GM12878 (cell line): Measurements from ENCODE around the gene UTF1. TPM values are rescaled to one million over a fixed set of nuclear protein-coding genes. Genes with fewer than 3 reads are reported as not detected.

Experiments
- ATAC-seq: fragments of 200-7000 bp; cut with Tn5 transposase; 3 replicates; pipeline ENCODE4 v1.9.1; 2020; ENCODE audit warnings: mild to moderate bottlenecking, moderate library complexity
- BruUV-seq: library from RNA; stranded (reverse); fragments of 400-500 nt; replicated peaks from 2 replicates; lab custom pipeline; 2021; lab: Mats Ljungman, UMichigan
- CTCF ChIA-PET: fragments of 300-600 bp; sonication (Branson Sonifier 250); formaldehyde crosslinking; extraction: SDS; loops from one replicate; lab custom pipeline; 2021; ENCODE audit warnings: inconsistent platforms; lab: Yijun Ruan, JAX
- POLR2A ChIA-PET: fragments of 350-600 bp; formaldehyde crosslinking; extraction: SDS; loops from one replicate; lab custom pipeline; 2021; ENCODE audit warnings: inconsistent platforms; lab: Charles Lee
- RAD21 ChIA-PET: fragments of 300-600 bp; sonication (Branson Sonifier 250); formaldehyde crosslinking; loops from one replicate; lab custom pipeline; 2023; ENCODE audit warnings: antibody characterized with exemption; ENCODE audit not compliant: unreplicated experiment; lab: Charles Lee
- SMC1A ChIA-PET: fragments of 300-600 bp; sonication (Branson Sonifier 250); formaldehyde crosslinking; loops from one replicate; lab custom pipeline; 2023; ENCODE audit not compliant: unreplicated experiment, uncharacterized antibody; lab: Charles Lee
- DNase-seq: peaks from one replicate; pipeline ENCODE4 v3.0.0-alpha.2; 2011; ENCODE audit warnings: low read depth, low spot score
- FAIRE-seq: peaks from 3 replicates; lab custom pipeline; 2011; peaks lifted over from hg19 to GRCh38; lab: Jason Lieb, UNC
- H2AFZ ChIP-seq: 2 replicates; pipeline ENCODE4 v1.6.0; 2011; ENCODE audit warnings: low read depth, low read length, control low read depth; ENCODE audit not compliant: control insufficient read depth
- H3K27ac ChIP-seq: 2 replicates; pipeline ENCODE4 v1.5.1; 2011; ENCODE audit warnings: control low read depth; ENCODE audit not compliant: control insufficient read depth, insufficient read depth
- H3K27me3 ChIP-seq, 2 experiments: replicated peaks in 1 of 2; 2 replicates each; pipeline versions ENCODE4 v1.6.0 to v1.6.1; 2011; ENCODE audit warnings: low read length in 1 of 2; ENCODE audit not compliant: control insufficient read depth in 2 of 2, insufficient read depth in 2 of 2
- H3K36me3 ChIP-seq, 2 experiments: 2 replicates each; pipeline ENCODE4 v1.5.1; 2011; ENCODE audit warnings: low read length in 1 of 2; ENCODE audit not compliant: control insufficient read depth in 2 of 2, insufficient read depth in 2 of 2
- H3K4me1 ChIP-seq: 2 replicates; pipeline ENCODE4 v1.6.1; 2011; ENCODE audit warnings: mild to moderate bottlenecking, low read length, moderate library complexity, mixed read lengths; ENCODE audit not compliant: control insufficient read depth, insufficient read depth
- H3K4me2 ChIP-seq: 2 replicates; pipeline ENCODE4 v1.6.0; 2011; ENCODE audit warnings: control low read depth; ENCODE audit not compliant: control insufficient read depth, insufficient read depth
- H3K4me3 ChIP-seq: fragments of 200-600 bp; sonication (generic); 2 replicates; pipeline ENCODE4 v1.5.1; 2016
- H3K79me2 ChIP-seq: 2 replicates; pipeline ENCODE4 v1.6.0; 2011; ENCODE audit warnings: low read length; ENCODE audit not compliant: control insufficient read depth, insufficient read depth
- H3K9ac ChIP-seq: 2 replicates; pipeline ENCODE4 v1.8.0; 2011; ENCODE audit warnings: low read length, control low read depth, mixed read lengths; ENCODE audit not compliant: control insufficient read depth, insufficient read depth
- H3K9me3 ChIP-seq: replicated peaks from 3 replicates; pipeline ENCODE4 v1.5.1; 2011; ENCODE audit warnings: mild to moderate bottlenecking, low read length; ENCODE audit not compliant: control insufficient read depth, insufficient read depth
- H4K20me1 ChIP-seq: 2 replicates; pipeline ENCODE4 v1.6.0; 2011; ENCODE audit not compliant: control insufficient read depth, insufficient read depth
- CREM ChIP-seq: IDR thresholded peaks from 2 replicates; pipeline ENCODE4 v1.6.1; 2014; ENCODE audit warnings: antibody characterized with exemption, low read depth
- JUNB ChIP-seq: IDR thresholded peaks from 2 replicates; pipeline ENCODE4 v1.6.1; 2016; ENCODE audit warnings: antibody characterized with exemption, mild to moderate bottlenecking
- KAT2A ChIP-seq: conservative IDR thresholded peaks from 2 replicates; pipeline ENCODE4 v1.6.1; 2011; ENCODE audit warnings: low read depth, low read length; ENCODE audit not compliant: control insufficient read depth
- MYB ChIP-seq: fragments of 150-350 bp; IDR thresholded peaks from 2 replicates; pipeline ENCODE4 v1.6.1; 2014; ENCODE audit warnings: mild to moderate bottlenecking, low read depth, low read length, borderline replicate concordance
- POLR2AphosphoS5 ChIP-seq: IDR thresholded peaks from 2 replicates; pipeline ENCODE4 v1.6.1; 2011; ENCODE audit warnings: mild to moderate bottlenecking, low read length, inconsistent platforms
- POU2F2 ChIP-seq: IDR thresholded peaks from 3 replicates; pipeline ENCODE4 v1.6.1; 2011; ENCODE audit warnings: low read depth, mild to moderate bottlenecking, low read length, borderline replicate concordance
- SPI1 ChIP-seq: IDR thresholded peaks from 2 replicates; pipeline ENCODE4 v1.6.1; 2011; ENCODE audit warnings: low read depth, mild to moderate bottlenecking, low read length, moderate library complexity, borderline replicate concordance; ENCODE audit not compliant: insufficient read depth
- WGBS: methylation state at CpG from one replicate; pipeline ENCODE4 v1.1.6; 2016; ENCODE audit warnings: low lambda C conversion rate; ENCODE audit not compliant: insufficient replicate concordance, insufficient coverage; ENCODE audit errors: missing lambda C conversion rate; 5-methylcytosine and 5-hydroxymethylcytosine counted together
- in situ Hi-C: fragments of 300-500 bp; cut with MboI; formaldehyde crosslinking; loops from 9 replicates; pipeline ENCODE4 v1.14.3; 2018; ENCODE audit warnings: mixed read lengths
- intact Hi-C: fragments of 100-400 bp; cut with micrococcal nuclease; formaldehyde crosslinking; loops from one replicate; pipeline ENCODE4 v1.14.2; 2022; ENCODE audit not compliant: unreplicated experiment
- polyA plus RNA-seq, 11 experiments: library from polyadenylated mRNA; depleted of rRNA in 4 of 11; unstranded in 6 of 11; stranded (reverse) in 5 of 11; fragments of >200 nt; fragmentation: Nextera tagmentation in 4 of 11; fragmentation: Illumina TruSeq in 1 of 11; extraction: Ambion mirVana in 4 of 11; extraction: Trizol in 1 of 11; gene quantifications; 1 replicate in 1 of 11; 2 replicates in 10 of 11; pipeline versions ENCODE4 v1.2.1 to v1.2.3, GENCODE V29; 2011 to 2016; ENCODE audit warnings: inconsistent platforms in 2 of 11, missing spikeins in 2 of 11, low read depth in 1 of 11
- total RNA-seq, 4 experiments: library from RNA; depleted of rRNA in 3 of 4; stranded (reverse); fragments of >200 nt in 3 of 4; fragmentation: Illumina TruSeq in 1 of 4; extraction: Trizol in 1 of 4; gene quantifications; 2 replicates each; pipeline versions ENCODE4 v1.2.1 to v1.2.3, GENCODE V29; 2013 to 2021

UTF1 gene
- total and polyA plus RNA-seq, 10 of the 15 experiments (the other 5 are each of a cell fraction or from before 2014, with no cell fraction given) = not detected

GRCh38 chr10:133277277-133277992 is 47.4 kb downstream of the UTF1 start:
- Histone ChIP-seq H3K4me3 (no peak overlapping the region), H4K20me1 (no peaks in the 10 kb centered on the region; the same call in 1 of the 2 replicates), H3K9ac (no peak overlapping the region), H3K9me3 (no peaks in the 10 kb centered on the region), H3K4me1 (peaks cover 33% of the 10 kb centered on the region), H3K4me2 (peak overlapping the region; percentile 14; the same call in 1 of the 2 replicates), H3K79me2 (peaks cover 23% of the 10 kb centered on the region), H2AFZ (no peak overlapping the region), H3K27ac (no peak overlapping the region), H3K27me3 (no peaks in the 10 kb centered on the region), H3K36me3 (peaks cover 3 to 16% of the 10 kb centered on the region in 2 experiments)
- intact Hi-C loops = no loop called here
- FAIRE-seq = no peak
- no TSS peak for BruUV-seq
- POLR2A ChIA-PET = interaction anchor here (0.6 to 1.2 kb wide), 4 partner anchors 15 to 124 kb away, joined by 3 to 5 read pairs (median 4); no protein-coding TSS in a partner anchor
- in situ Hi-C loops = no loop called here
- CTCF ChIA-PET = interaction anchor here (1.4 to 2.8 kb wide), 3 partner anchors 19 to 30 kb away, joined by 7 to 14 read pairs (median 9); no protein-coding TSS in a partner anchor
- RAD21 ChIA-PET = no interaction called here
- no peak for TF ChIP-seq JUNB
- peak; percentile 1; the same call in 1 of the 2 replicates for TF ChIP-seq POLR2AphosphoS5
- ATAC-seq = no peak
- SMC1A ChIA-PET = interaction anchor here (1.4 to 1.7 kb wide), 3 partner anchors 20 to 28 kb away, joined by 4 to 5 read pairs (median 5); no protein-coding TSS in a partner anchor
- 78% methylated on average over 24 of the region's 25 CpGs for WGBS
- no peak for DNase-seq

GRCh38 chr10:133277993-133278576 is 48.1 kb downstream of the UTF1 start:
- in situ Hi-C loops = no loop called here
- no peaks in the 10 kb centered on the region for H3K9me3 ChIP-seq
- FAIRE-seq = no peak
- no peaks in the 10 kb centered on the region; the same call in 1 of the 2 replicates for H4K20me1 ChIP-seq
- H2AFZ ChIP-seq = no peak overlapping the region
- POLR2A ChIA-PET = interaction anchor here (0.6 to 1.2 kb wide), 5 partner anchors 15 to 124 kb away, joined by 3 to 5 read pairs (median 3); no protein-coding TSS in a partner anchor
- WGBS = 47% methylated on average over 12 of the region's 12 CpGs
- CTCF ChIA-PET = interaction anchor here (0.9 to 2.8 kb wide), 7 partner anchors 15 to 29 kb away, joined by 3 to 14 read pairs (median 5); no protein-coding TSS in a partner anchor
- H3K9ac ChIP-seq = no peak overlapping the region; the same call in 1 of the 2 replicates
- H3K27me3 ChIP-seq = no peaks in the 10 kb centered on the region
- RAD21 ChIA-PET = interaction anchor here (1.1 kb wide), 1 partner anchor 242 kb away, joined by 3 read pairs; no protein-coding TSS in a partner anchor
- TF ChIP-seq KAT2A (no peak), MYB (no peak), SPI1 (peak; percentile 3; the same call in 1 of the 2 replicates), CREM (0 out of 2 replicates have a peak, but pooled peaks have one; percentile 1), POLR2AphosphoS5 (0 out of 2 replicates have a peak, but pooled peaks have one; percentile 19), POU2F2 (0 out of 3 replicates have a peak, but pooled peaks have one; percentile 11)
- TF ChIP-seq, all 136 proteins: peak for 4
- ATAC-seq (no peak), DNase-seq (no peak)
- intact Hi-C loops = no loop called here
- peaks cover 3 to 12% of the 10 kb centered on the region in 2 experiments for H3K36me3 ChIP-seq
- peaks cover 33% of the 10 kb centered on the region for H3K4me1 ChIP-seq
- peaks cover 23% of the 10 kb centered on the region for H3K79me2 ChIP-seq
- no TSS peak for BruUV-seq
- H3K27ac ChIP-seq = peak overlapping the region; percentile 53
- no peak overlapping the region for H3K4me3 ChIP-seq
- SMC1A ChIA-PET = interaction anchor here (0.8 to 1.7 kb wide), 4 partner anchors 9 to 28 kb away, joined by 4 to 5 read pairs (median 4); no protein-coding TSS in a partner anchor
- peak overlapping the region; percentile 85 for H3K4me2 ChIP-seq
